NCI-H446 treated with DMSO at 0.1 percent for 48 hours (cell line): ENCODE measurements around the gene TMPRSS11D.

Source experiments
- DNase-seq: peaks from one replicate; lab custom pipeline; 2025; lab: John Stamatoyannopoulos, UW

The TMPRSS11D gene, protein sequence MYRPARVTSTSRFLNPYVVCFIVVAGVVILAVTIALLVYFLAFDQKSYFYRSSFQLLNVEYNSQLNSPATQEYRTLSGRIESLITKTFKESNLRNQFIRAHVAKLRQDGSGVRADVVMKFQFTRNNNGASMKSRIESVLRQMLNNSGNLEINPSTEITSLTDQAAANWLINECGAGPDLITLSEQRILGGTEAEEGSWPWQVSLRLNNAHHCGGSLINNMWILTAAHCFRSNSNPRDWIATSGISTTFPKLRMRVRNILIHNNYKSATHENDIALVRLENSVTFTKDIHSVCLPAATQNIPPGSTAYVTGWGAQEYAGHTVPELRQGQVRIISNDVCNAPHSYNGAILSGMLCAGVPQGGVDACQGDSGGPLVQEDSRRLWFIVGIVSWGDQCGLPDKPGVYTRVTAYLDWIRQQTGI

DNA sequence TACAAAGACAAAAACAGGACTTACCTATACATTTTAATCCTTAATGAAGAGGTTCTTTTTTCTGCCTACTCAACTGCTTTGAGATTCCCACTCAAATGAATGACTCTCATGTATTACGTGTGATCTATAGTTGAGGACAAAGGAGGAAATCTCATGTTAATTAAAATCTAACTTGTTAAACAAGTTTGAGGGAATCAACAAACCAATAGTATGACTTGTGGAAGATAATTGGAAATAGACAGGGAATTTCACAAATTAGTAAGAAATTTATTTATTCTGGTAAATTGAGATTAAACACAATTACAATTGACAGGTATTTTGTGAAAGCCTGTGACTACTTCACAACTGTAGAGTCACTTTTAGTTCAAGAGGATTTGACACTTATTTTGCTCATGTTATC lies at the start of gene TMPRSS11D:
Gene TMPRSS11D, minus strand, starts transcription at position 101 of the 400 bp plus-strand sequence. Its CDS starts 69 bp downstream, at position 32.
- DNase-seq, result no peak

DNA sequence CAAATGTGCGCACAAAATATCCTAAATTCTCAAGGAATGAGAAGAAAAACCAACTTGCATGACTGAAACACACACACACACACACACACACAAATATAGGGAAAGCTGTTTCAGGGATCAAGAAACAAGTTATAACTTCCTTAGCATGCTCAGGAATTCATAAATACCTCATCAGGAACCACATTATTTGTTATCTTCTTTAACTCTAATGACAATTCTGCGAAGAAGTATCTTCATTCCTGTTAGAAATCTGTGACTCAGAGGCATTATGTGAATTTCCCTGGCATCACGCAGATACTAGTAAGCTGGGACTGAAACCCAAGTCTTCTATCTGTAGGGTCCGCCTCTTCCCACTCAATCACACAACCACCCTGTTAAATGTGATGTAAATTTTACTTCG lies 49.2 kb upstream of the TMPRSS11D start:
- DNase-seq, result no peak

DNA sequence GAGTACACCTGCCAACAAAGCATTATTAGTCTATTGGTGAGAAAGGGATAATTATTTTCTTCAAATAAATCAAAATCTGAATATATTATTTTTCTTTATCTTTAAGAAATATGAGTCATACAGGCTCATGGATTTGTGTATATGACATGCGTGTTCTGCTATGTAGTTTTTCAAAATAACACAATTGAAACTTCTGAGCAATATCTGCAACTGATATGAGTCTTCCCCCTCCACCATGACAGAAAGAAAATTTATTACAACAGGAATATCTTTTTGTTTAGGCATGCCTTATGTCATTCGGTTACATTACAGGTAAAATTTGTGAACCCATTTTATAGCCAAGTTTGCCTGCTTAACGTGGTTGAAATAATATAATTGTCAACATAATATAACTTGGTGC lies 47.5 kb upstream of the TMPRSS11D start:
- DNase-seq, result no peak

DNA sequence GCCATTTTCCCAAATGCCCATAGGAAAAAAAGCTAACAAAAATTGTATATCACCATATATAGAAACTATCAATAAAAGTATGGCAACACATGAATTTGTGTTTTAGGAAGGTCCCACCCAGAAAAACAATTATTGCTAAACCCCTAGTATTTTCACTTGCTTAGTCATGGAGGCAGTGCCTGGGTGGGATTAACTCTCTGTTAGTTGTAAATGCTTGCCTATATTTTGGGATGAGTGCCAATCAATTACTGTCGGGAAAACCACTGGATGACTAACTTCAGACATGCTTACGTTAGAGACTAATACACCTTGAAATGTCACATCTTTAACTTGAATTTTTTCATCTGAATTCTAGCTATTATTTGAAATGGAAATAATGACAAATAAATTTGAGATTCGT lies 45.6 kb upstream of the TMPRSS11D start:
- DNase-seq, result no peak

DNA sequence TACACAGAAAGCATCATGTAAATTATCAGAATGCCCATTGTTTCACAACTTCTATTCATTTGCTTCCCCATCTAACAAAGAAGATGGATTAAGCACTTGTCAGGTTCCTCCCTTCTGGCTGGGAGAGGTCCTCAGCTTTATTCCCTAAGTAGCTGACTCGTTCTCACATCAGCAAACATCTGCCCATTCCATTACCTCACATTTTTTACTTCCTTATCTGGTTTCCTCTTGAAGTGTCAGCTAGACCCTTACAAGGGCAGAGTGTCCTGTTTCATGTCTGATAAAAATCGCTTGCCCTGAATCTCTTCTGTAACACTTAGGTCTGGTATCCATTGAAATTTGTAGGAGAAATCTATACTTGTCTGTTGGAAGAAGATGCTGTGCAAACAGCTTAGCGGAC lies 44.7 kb upstream of the TMPRSS11D start:
- no peak for DNase-seq

DNA sequence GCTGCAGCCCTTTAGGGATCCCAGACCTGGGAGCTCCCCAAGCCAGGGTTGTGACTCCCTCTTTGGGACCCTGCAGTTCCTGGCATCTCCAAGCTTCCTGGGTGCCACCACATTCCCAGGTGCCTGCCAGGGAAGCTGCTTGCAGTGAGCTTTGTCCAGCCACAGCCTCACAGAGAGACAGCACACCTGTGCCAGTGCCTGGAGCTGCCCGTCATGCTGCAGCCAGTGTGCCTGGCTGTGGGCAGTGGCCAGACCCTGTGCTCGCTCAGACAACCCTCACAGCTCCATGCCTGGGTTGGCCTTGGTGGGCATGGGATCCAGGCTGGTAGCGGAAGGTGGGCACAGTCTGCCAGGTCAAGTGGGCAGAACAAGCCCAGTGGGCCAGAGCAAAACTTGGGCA lies 43.4 kb upstream of the TMPRSS11D start:
- DNase-seq, result no peak

DNA sequence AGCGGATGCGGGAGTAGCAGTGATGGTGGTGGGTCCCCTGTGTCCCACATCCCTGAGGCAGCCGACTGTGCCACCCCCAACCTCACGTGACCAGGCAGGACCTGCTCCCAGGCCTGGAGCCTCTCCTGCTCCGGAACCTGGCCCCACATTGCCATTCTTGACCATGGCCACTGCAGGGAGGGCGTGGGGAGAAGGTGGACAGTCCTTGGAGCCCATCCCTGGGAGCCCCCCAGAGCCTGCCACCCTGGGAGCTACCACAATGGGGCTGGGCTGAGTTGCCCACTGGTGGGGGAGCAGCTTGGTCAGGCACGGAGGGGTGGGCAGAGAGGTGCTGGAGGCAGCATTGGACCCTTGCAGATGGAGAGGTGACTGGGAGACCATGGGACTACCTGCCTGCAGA lies 42.7 kb upstream of the TMPRSS11D start:
- no peak for DNase-seq

DNA sequence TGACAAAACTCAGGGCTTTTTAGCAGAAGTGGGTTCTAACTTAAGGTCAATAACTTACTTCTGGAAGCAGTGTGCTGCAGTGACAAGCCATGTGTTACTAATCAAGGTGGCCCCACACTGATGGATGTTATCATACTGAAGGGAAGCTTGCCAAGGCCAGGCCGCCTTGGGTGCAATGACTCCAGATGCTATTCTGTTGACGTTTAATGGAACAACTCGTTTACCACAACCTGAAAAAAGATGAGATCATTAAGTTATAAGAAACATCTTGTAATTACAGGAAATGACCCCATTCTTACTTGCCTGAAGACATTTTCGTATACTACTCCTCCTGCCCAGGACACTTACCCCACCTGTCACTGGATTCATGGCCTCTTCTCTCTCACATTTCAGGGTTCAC lies 38.9 kb upstream of the TMPRSS11D start:
- DNase-seq, result no peak

DNA sequence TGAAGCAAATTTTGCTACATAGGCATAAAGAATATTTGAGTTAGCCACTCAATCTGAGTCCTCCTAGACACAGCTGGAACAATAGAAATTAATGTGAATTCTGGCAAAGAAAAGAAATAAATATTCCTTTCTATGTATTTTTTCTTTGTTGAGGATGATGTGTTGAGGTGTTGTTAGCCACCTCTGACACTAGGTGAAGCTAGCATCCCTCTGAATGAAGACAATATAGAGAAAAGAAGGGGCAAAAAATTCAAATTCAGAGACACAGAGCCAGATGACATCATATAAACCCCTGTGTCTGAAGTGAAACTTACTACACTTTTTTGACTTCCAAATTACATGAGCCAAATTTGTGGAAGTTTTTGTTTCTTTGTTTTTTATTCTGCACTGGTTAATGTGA lies 34.6 kb upstream of the TMPRSS11D start:
- DNase-seq, result no peak

DNA sequence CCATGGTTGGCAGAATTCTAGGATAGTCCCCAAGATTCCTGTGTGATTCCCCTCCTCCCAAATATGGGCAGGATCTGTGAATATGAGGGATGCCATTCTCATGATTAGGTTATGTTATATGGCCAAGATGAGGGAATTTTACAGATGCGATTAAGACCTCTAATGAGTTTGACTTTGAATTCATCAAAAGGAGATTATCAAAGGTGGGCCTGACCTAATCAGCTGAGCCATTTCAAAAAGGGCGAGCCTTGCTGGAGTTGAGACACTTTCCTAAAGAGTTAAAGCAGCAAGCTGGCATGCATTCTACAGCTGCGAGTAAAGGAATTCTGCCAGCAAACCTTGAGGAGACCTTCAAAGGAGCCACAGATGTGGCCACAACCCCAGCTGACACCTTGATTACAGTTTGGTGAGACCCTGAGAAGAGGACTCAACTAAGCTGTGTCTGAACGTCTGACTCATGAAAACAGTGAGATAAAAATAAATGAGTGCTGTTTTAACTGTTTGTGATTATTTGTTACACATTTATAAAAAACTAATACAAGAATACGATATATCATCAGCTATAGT lies 31.7 kb upstream of the TMPRSS11D start:
- DNase-seq, result no peak

DNA sequence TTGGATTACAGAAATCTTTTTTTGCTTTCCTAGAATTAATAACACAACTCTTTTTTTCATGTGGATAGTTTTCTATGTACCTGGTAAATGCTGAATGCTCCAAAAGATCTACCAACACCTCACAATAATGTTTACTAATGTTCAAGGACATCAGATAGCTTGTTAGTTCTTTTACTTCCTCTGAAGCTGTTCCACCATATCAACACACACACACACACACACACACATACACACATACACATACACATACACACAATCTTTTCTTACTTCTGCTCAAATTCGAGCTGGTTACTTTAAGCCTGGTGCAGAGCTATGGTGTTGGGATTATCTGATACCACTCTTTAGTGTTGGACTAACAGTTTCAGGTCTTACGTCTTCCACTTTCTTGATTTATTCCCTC lies 28.3 kb upstream of the TMPRSS11D start:
- DNase-seq, result no peak

DNA sequence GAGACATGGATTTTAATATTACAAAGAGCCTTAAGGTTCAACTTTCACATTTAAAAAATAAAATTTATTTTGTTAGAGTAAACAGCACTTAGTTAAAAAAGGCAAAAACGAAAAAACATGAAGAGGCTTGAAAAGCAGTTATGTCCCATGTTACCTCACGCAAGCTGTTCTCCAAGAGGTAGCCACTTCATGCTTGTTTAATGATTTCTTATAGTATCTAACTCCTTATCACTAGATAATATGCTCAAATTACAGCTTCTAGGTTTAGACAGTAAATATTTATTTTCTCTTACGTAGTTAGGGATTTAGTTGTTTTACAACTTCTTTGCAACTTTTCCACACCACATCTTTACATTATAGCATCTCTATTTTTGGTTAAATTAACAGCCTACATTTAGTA lies 27.8 kb upstream of the TMPRSS11D start:
- no peak for DNase-seq

DNA sequence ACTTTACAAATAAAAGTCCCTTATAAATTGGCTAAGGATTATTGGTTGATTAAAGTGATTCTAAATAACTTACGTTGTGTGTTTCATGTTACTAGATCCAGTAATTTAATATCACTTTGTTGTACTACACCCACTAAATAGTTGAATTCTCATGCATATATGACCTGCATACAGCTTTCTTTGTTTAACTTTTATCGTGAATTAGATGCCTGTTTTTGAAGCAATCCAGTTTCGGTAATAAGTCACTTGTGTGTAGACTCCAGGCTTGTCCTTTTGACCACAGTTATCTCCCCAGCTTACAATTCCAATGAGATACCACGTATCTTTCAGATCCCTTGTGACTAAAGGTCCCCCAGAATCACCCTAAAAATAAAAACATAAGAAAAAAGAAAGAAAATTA lies 27.3 kb upstream of the TMPRSS11D start:
- no peak for DNase-seq

DNA sequence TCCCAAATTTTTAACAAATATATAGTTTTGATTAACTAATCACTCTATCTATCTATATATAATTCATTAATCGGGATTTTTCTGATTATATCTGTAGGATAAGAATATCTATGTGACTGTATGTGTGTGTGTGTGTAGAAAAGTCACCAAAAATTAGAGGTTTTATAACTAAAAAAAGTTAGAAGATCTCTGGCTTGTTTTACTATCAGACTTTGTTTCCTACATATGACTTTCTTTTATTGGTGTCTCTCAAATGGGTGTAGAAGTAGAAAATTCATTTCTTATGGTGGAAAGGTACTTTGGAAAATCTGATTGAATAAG lies 26.7 kb upstream of the TMPRSS11D start:
- DNase-seq, result no peak

DNA sequence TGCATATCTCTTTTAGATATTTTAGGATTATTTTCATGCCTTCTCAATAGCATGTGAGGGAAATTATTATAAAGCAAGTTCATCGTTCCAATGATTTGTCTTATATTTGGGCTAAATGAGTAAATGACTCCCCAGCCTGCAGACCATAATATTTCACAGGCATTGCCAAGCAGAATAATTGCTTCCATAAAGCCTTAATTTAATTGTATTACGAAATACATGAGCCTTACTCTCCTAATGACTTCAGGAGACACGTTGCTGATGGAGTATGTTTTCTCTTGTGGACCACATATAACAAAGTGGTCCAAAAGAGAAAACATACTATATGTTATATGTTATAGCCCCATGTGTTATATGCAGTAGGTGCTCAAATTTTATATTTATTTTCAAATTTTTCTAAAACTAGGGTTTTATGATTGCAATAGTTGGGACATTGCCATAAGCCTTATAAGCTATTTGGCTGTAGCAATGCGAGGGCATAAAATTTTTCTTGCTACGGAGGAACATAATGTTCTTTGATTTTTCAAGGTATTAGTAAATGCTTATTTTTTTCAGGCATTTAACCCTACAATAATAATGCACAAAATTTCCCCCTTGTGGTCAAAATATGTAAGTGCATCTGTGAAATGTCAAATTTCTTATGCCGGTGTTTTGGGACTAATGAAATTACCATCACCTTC lies 26.2 kb upstream of the TMPRSS11D start:
- no peak for DNase-seq

DNA sequence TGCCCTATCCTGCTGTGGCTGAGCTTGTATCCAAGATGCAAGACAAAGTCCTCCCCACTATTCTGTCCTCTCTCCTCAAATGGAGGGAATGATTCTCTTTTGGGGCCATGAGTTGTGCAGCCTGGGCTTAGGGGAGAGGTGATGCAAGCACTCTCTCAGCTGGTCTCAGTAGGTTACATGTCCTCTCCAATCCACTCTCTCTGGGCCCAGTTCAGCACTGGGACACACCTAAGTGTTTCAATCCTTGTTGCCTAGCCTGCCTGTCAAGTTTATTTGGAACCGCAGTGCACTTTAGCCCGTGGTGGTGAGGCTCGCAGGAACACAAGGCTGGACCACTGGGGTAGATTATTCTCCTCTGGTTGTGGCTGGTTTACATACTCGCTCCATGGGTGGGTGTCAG lies 23.8 kb upstream of the TMPRSS11D start:
- no peak for DNase-seq

DNA sequence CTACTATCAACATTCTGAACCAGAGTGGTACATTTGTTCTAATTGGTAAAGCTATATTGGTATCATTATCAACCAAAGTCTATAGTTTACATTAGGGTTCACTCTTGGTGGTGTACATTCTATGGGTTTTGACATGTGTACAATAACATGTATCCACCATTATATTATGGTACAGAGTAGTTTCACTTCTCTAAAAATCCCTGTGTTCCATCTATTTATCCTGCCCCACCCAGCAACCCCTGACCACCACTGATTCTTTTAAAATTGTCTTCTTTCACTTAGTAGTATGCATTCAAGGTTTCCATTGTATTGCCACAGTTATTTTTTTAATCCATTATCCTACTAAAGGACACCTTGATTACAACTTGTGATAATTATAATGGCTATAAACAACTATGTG lies 15.3 kb upstream of the TMPRSS11D start:
- no peak for DNase-seq

DNA sequence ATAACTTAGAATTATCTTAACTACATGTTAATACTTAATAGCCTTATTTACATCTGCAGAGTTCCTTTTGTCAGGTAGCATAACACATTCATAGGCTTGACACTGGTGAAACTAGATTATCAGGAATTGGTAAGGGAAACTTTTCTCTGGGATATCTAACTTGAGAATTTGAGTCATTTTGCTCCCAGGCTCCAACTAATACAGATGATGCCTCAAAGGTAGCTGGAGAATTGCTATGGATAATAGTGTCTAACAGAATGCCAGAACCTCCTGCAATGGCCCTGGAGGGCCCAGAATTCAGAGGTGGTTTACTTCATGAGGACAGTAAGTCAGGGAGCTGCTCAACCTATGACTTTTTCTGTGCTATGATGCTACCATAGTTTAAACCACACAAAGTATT lies 13.9 kb upstream of the TMPRSS11D start:
- no peak for DNase-seq

DNA sequence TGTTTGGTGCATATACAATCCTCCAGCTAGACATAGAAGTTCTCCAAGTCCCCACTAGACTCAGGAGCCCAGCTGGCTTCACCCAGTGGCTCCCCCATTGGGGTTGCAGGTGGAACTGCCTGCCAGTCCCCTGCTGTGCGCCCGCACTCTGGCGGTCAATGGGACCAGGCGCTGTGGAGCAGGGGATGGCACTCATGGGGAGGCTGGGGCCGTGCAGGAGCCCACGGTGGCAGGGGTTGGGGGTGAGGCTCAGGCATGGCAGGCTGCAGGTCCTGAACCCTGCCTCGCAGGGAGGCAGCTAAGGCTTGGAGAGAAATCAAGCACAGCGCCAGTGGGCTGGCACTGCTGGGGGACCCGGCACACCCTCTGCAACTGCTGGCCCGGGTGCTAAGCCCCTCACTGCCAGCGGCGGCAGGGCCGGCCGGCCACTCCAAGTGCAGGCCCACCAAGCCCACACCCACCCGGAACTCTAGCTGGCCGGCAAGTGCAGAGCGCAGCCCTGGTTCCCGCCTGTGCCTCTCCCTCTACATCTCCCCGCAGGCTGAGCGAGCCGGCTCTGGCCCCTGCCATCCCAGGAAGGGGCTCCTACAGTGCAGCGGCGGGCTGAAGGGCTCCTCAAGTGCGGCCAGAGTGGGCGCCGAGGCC lies 12.7 kb upstream of the TMPRSS11D start:
- DNase-seq, result no peak

DNA sequence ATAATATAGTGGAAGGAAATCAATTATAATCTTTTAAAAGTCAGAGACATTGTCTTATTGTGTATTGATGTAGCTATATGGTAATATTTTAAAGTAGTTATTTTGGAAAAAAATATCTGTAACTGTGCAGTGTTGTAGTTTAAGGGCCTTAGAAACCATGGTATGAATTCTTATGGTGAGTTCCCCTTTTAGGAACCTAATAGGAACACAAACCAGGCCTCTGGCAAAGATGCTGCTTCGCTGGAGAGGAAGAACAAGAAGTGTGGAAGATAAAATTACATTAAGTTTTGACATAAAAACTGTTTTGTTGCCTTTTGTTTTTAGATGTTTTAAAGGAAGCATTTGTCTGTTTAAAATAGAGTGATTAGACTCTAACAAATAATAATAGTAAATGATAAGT lies 10.9 kb upstream of the TMPRSS11D start:
- DNase-seq, result no peak

DNA sequence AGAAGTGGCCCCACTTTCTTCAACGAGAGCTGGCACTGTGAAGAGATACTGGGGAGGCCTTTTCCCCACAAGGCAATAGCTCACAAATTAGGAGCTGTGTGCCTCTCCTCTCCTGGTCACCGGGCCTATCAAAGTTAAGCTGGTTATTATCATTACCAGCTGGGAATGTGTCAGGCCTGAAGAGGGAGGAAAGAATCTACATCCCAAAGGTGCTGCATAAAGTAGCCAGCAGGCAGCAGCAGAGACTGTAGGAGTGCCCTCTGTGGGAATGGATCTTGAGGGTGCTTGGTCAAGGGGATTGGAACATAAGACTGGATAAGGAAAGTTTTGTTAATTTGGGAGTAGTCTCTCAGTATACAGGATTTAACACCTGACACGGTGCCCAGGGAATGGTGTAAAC lies 9.1 kb upstream of the TMPRSS11D start:
- DNase-seq, result no peak

DNA sequence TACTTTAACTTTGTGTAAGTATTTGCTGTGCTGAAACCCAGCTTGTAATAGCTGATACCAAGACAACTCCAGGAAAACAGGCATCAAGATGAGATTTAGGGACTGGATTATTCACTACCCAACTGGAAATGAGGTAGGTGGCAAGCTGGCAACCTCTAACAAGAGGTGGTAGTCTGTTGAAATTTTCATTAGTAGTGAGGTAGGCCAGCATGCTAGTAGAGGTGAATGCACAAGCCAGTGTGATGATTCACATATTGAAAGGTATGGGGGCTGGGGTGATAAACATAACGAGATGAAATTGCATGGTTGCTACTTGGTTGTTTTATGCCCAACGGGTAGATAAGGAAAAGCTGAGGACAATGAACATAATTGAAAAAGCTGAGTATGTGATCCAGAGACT lies 8.5 kb upstream of the TMPRSS11D start:
- no peak for DNase-seq

DNA sequence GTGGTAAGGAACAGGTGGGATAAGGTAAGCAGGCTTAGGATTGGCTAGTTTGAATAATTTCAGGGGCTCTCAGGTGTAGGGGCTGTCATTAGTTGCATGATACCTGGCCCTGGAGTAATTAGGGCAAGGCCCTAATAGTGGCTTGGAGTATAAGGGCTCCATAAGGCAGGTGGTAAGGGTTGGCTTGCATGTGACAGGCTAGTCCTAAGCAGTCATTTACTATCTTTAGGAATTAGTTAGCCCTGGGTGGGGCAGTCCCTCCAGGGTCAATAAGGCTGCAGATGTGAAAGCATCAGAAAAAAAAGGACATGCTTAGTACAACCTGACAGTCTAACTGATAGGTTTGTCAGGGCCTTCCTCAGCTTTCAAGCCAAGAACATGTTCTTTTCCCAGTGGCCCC lies 7.8 kb upstream of the TMPRSS11D start:
- no peak for DNase-seq
